Endothelial cell of umbilical vein (primary cell): ENCODE results near the gene CNTNAP2. TPM values are rescaled to one million over a fixed set of nuclear protein-coding genes. Genes with fewer than 3 reads are reported as not detected.

ENCODE experiments used
- BruUV-seq: library from RNA; stranded (reverse); fragments of 400-500 nt; replicated peaks from 2 replicates; lab custom pipeline; 2021; lab: Mats Ljungman, UMichigan
- CTCF ChIA-PET: fragments of 300-600, 350-600 bp; sonication (Branson Sonifier 250); formaldehyde crosslinking; loops from one replicate; lab custom pipeline; 2021; ENCODE audit warnings: antibody characterized with exemption, inconsistent platforms; lab: Charles Lee
- POLR2A ChIA-PET: fragments of 300-600, 350-600 bp; sonication (Branson Sonifier 250); formaldehyde crosslinking; loops from one replicate; lab custom pipeline; 2021; ENCODE audit warnings: antibody characterized with exemption, inconsistent platforms; lab: Charles Lee
- DNase-seq: peaks from one replicate; pipeline ENCODE4 v3.0.0-alpha.2; 2011; ENCODE audit warnings: low read depth, low spot score
- FAIRE-seq: peaks from 2 replicates; lab custom pipeline; 2011; peaks lifted over from hg19 to GRCh38; lab: Jason Lieb, UNC
- H2AFZ ChIP-seq: 2 replicates; pipeline ENCODE4 v1.6.0; 2012; ENCODE audit warnings: low read depth, low read length, control low read depth, inconsistent platforms
- H3K27ac ChIP-seq: 2 replicates; pipeline ENCODE4 v1.5.1; 2011; ENCODE audit warnings: low read depth, mild to moderate bottlenecking, control low read depth, low read length, moderate library complexity; ENCODE audit not compliant: insufficient read depth
- H3K27me3 ChIP-seq, 2 experiments: 2 replicates each; pipeline versions ENCODE4 v1.6.0 to v1.6.1; 2011; ENCODE audit warnings: low read length in 2 of 2, mixed read lengths in 1 of 2; ENCODE audit not compliant: control insufficient read depth in 2 of 2, insufficient read depth in 2 of 2
- H3K36me3 ChIP-seq, 2 experiments: 2 replicates in 1 of 2; 3 replicates in 1 of 2; pipeline ENCODE4 v1.5.1; 2011; ENCODE audit warnings: low read length in 2 of 2, mild to moderate bottlenecking in 1 of 2, moderate library complexity in 1 of 2; ENCODE audit not compliant: control insufficient read depth in 2 of 2, insufficient read depth in 2 of 2; ENCODE audit errors: extremely low read depth in 1 of 2
- H3K4me1 ChIP-seq: 3 replicates; pipeline ENCODE4 v1.5.1; 2011; ENCODE audit warnings: mild to moderate bottlenecking, low read length; ENCODE audit not compliant: control insufficient read depth, insufficient read depth; ENCODE audit errors: extremely low read depth
- H3K4me2 ChIP-seq: 2 replicates; pipeline ENCODE4 v1.6.1; 2011; ENCODE audit warnings: low read length, control low read depth, mixed read lengths; ENCODE audit not compliant: insufficient read depth
- H3K4me3 ChIP-seq, 3 experiments: fragments of 200-600 bp in 1 of 3; sonication (generic), shearing (Covaris generic) in 1 of 3; replicated peaks in 1 of 3; 2 replicates each; pipeline ENCODE4 v1.5.1; 2011 to 2016; ENCODE audit warnings: control low read depth in 3 of 3, low read length in 3 of 3, mild to moderate bottlenecking in 2 of 3, inconsistent platforms in 1 of 3, low read depth in 1 of 3, moderate library complexity in 1 of 3; ENCODE audit not compliant: insufficient read depth in 1 of 3
- H3K79me2 ChIP-seq: 2 replicates; pipeline ENCODE4 v1.6.0; 2012; ENCODE audit warnings: low read length, inconsistent platforms; ENCODE audit not compliant: control insufficient read depth, insufficient read depth
- H3K9ac ChIP-seq: replicated peaks from 2 replicates; pipeline ENCODE3; 2011; ENCODE audit warnings: low read length, control low read depth; ENCODE audit not compliant: insufficient read depth; ENCODE audit errors: extremely low read depth
- H3K9me1 ChIP-seq: replicated peaks from 3 replicates; pipeline ENCODE4 v1.6.0; 2011; ENCODE audit warnings: mild to moderate bottlenecking, low read length; ENCODE audit not compliant: control insufficient read depth, insufficient read depth; ENCODE audit errors: extremely low read depth
- H3K9me3 ChIP-seq: replicated peaks from 2 replicates; pipeline ENCODE4 v1.5.1; 2012; ENCODE audit warnings: low read length, inconsistent platforms; ENCODE audit not compliant: control insufficient read depth, insufficient read depth
- H4K20me1 ChIP-seq: replicated peaks from 2 replicates; pipeline ENCODE3; 2011; ENCODE audit warnings: mild to moderate bottlenecking, low read length; ENCODE audit not compliant: control insufficient read depth, insufficient read depth; ENCODE audit errors: extremely low read depth
- CTCF ChIP-seq, 2 donors: IDR thresholded peaks; 1 replicate in 1 of 2; 2 replicates in 1 of 2; pipeline ENCODE4 v1.5.1; 2011; ENCODE audit warnings: low read length in 2 of 2, mild to moderate bottlenecking in 2 of 2, moderate library complexity in 2 of 2, control low read depth in 1 of 2, inconsistent platforms in 1 of 2, low read depth in 1 of 2; ENCODE audit not compliant: insufficient read depth in 1 of 2; ENCODE audit errors: extremely low read depth in 1 of 2
- EZH2 ChIP-seq: IDR thresholded peaks from 2 replicates; pipeline ENCODE4 v1.6.1; 2012; ENCODE audit warnings: borderline replicate concordance, low read depth, mild to moderate bottlenecking, moderate library complexity, low read length, inconsistent platforms; ENCODE audit not compliant: severe bottlenecking
- FOS ChIP-seq: IDR thresholded peaks from 2 replicates; pipeline ENCODE4 v1.6.1; 2011; ENCODE audit warnings: mild to moderate bottlenecking, low read length, moderate library complexity, borderline replicate concordance; ENCODE audit not compliant: insufficient read depth
- GATA2 ChIP-seq: IDR thresholded peaks from 2 replicates; pipeline ENCODE4 v1.7.0; 2011; ENCODE audit warnings: low read depth, mild to moderate bottlenecking, moderate library complexity, mixed read lengths, low read length; ENCODE audit not compliant: insufficient read length, insufficient read depth
- JUN ChIP-seq: IDR thresholded peaks from 2 replicates; pipeline ENCODE4 v1.6.1; 2011; ENCODE audit warnings: borderline replicate concordance, low read depth; ENCODE audit not compliant: insufficient read length, insufficient read depth
- MAX ChIP-seq: IDR thresholded peaks from 2 replicates; pipeline ENCODE4 v1.6.1; 2011; ENCODE audit not compliant: insufficient read depth, insufficient read length
- MYC ChIP-seq: IDR thresholded peaks from one replicate; pipeline ENCODE4 v1.6.1; 2011; ENCODE audit warnings: mild to moderate bottlenecking, low read depth, low read length
- POLR2A ChIP-seq: IDR thresholded peaks from 2 replicates; pipeline ENCODE4 v1.6.1; 2012; ENCODE audit warnings: low read depth, mild to moderate bottlenecking, control low read depth, low read length
- POLR2AphosphoS5 ChIP-seq: IDR thresholded peaks from 2 replicates; pipeline ENCODE4 v1.6.1; 2012; ENCODE audit warnings: low read depth, mild to moderate bottlenecking, control low read depth, low read length, moderate library complexity; ENCODE audit not compliant: insufficient read depth
- dilution Hi-C: fragments of 300-500 bp; cut with MboI; formaldehyde crosslinking; loops from one replicate; pipeline ENCODE4 v1.15.0; 2019; ENCODE audit warnings: low sequenced_read_pairs; ENCODE audit not compliant: extremely low pct_ligation_motif_present
- intact Hi-C: fragments of 100-400 bp; cut with micrococcal nuclease; formaldehyde crosslinking; loops from one replicate; pipeline ENCODE4 v1.10.0; 2022
- polyA plus RNA-seq, 4 experiments: library from polyadenylated mRNA; depleted of rRNA in 3 of 4; stranded (reverse) in 3 of 4; unstranded in 1 of 4; fragments of >200 nt; gene quantifications; 2 replicates each; pipeline versions ENCODE4 v1.2.1 to v1.2.3, GENCODE V29; 2011 to 2012; ENCODE audit warnings: missing spikeins in 1 of 4
- total RNA-seq: library from RNA; stranded (reverse); gene quantifications from 2 replicates; pipeline ENCODE4 v1.2.3, GENCODE V29; 2021

CNTNAP2 gene
- total and polyA plus RNA-seq, 2 donors (not counting 3 experiments of a cell fraction or from before 2014, with no cell fraction given) = not detected

- no peaks in the 10 kb centered on the region for H4K20me1 ChIP-seq
- no peak overlapping the region for H3K4me3 ChIP-seq
- H3K9me1 ChIP-seq = no peaks in the 10 kb centered on the region
- ChIA-PET POLR2A (no interaction called here), CTCF (no interaction called here)
- H2AFZ ChIP-seq = no peak overlapping the region
- no peaks in the 10 kb centered on the region for H3K79me2 ChIP-seq
- TF ChIP-seq CTCF (IDR thresholded peaks at IDR 0.05; ENCODE audit: extremely low read depth in 1 of 2, insufficient read depth in 1 of 2, low read depth in 1 of 2, low read length in 2 of 2) (no peak), MAX (no peak), GATA2 (no peak), FOS (no peak), POLR2A (no peak), EZH2 (no peak), JUN (no peak), MYC (no peak), POLR2AphosphoS5 (no peak)
- H3K4me2 ChIP-seq = no peak overlapping the region
- no peak for DNase-seq
- peaks cover 3% of the 10 kb centered on the region for H3K9me3 ChIP-seq
- dilution Hi-C loops = no loop called here
- no peaks in the 10 kb centered on the region for H3K36me3 ChIP-seq
- intact Hi-C loops = no loop called here
- BruUV-seq = no TSS peak
- no peak for FAIRE-seq
- H3K27ac ChIP-seq = no peak overlapping the region
- H3K9ac ChIP-seq = no peak overlapping the region
- no peaks in the 10 kb centered on the region for H3K27me3 ChIP-seq
- no peaks in the 10 kb centered on the region for H3K4me1 ChIP-seq
Observed at GRCh38 chr7:147146169-147146568, 1029.6 kb downstream of the CNTNAP2 start.
